Measurements from ENCODE around the gene DCHS2. TPM values are rescaled to one million over a fixed set of nuclear protein-coding genes. Genes with fewer than 3 reads are reported as not detected.

The DCHS2 gene
- total RNA-seq, 2 donors from 2014 or later, result 0.13 to 0.24 TPM

DNA sequence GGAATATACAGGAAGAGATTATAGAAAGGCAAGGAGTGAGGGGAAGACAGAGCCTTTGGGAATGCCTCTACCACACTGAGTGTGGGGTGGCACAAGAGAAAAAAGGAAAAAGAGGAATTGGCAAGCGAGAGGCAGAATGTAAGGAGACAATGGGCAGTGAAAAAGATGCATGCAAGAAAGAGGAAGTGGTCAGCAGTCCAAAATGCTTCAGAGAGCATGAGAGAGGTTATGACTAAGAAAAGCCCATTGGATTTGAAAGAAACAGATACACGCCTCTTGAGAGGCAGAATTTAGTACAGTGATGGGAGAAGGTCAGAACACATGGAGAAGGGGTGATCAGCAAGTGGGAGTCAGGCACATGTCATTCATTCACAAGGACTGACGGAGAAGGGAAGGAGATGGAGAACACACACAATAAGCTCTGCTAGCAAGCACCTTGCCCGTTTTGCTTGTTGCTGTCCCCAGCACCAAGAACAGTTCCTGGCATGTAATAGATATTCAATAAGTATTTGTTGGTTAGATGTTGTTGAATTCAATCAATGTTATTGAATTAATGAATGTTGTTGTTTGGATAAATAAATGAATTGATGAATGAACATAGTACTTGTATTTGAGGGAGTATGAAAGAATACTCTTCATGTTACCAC lies 6.3 kb downstream of the DCHS2 start:
- H3K9ac ChIP-seq (ENCODE audit: extremely low read depth, low read length, poor library complexity, severe bottlenecking), result no peak overlapping the region

GRCh38 chr4:154478547-154478946 lies 13.1 kb downstream of the DCHS2 start:
- DNase-seq, result no peak
- 88 to 100% methylated on average over 1 to 4 of the region's 4 CpGs for WGBS, 2 experiments (ENCODE audit: insufficient coverage in 1 of 2, insufficient read length in 1 of 2)
- Histone ChIP-seq H3K9me3 (ENCODE audit: control insufficient read depth, low read length) (no peaks in the 10 kb centered on the region), H3K36me3 (ENCODE audit: control insufficient read depth, insufficient read depth, low read length) (no peaks in the 10 kb centered on the region), H3K4me1 (ENCODE audit: control insufficient read depth, insufficient read depth, low read length) (no peaks in the 10 kb centered on the region), H3K4me3 (ENCODE audit: low read length) (no peak overlapping the region), H3K27me3 (ENCODE audit: control insufficient read depth, insufficient read depth, low read length, poor library complexity, severe bottlenecking) (peaks cover 22% of the 10 kb centered on the region), H3K27ac (ENCODE audit: low read depth, low read length) (no peak overlapping the region), H3K9ac (ENCODE audit: extremely low read depth, low read length, poor library complexity, severe bottlenecking) (no peak overlapping the region)
- no peaks in the 10 kb centered on the region for H3K9me3 Mint-ChIP-seq
- H3K27me3 Mint-ChIP-seq (ENCODE audit: insufficient read depth), result no peaks in the 10 kb centered on the region
- no peak for TF ChIP-seq CTCF (conservative IDR thresholded peaks at IDR 0.05)
- no peaks in the 10 kb centered on the region for H3K36me3 Mint-ChIP-seq (ENCODE audit: low read depth)
- H3K27ac Mint-ChIP-seq, result no peak overlapping the region
- no peak overlapping the region for H3K4me3 Mint-ChIP-seq
- H3K4me1 Mint-ChIP-seq, result no peaks in the 10 kb centered on the region

More for the DNA sequence above, 6.3 kb downstream of the DCHS2 start:
- H3K36me3 ChIP-seq (ENCODE audit: control insufficient read depth, insufficient read depth, low read length), result no peaks in the 10 kb centered on the region
- peaks cover 81% of the 10 kb centered on the region for H3K27me3 ChIP-seq (ENCODE audit: control insufficient read depth, insufficient read depth, low read length, poor library complexity, severe bottlenecking)
- DNase-seq, result no peak
- no peaks in the 10 kb centered on the region for H3K9me3 ChIP-seq (ENCODE audit: control insufficient read depth, low read length)
- Mint-ChIP-seq H3K4me1 (no peaks in the 10 kb centered on the region), H3K36me3 (ENCODE audit: low read depth) (no peaks in the 10 kb centered on the region), H3K27me3 (ENCODE audit: insufficient read depth) (no peaks in the 10 kb centered on the region), H3K9me3 (peaks cover 4% of the 10 kb centered on the region), H3K4me3 (no peak overlapping the region), H3K27ac (no peak overlapping the region)
- no peak for TF ChIP-seq CTCF (conservative IDR thresholded peaks at IDR 0.05)
- no peak overlapping the region for H3K4me3 ChIP-seq (ENCODE audit: low read length)
- no peak overlapping the region for H3K27ac ChIP-seq (ENCODE audit: low read depth, low read length)
- WGBS, 2 experiments (ENCODE audit: insufficient coverage in 1 of 2, insufficient read length in 1 of 2), result 61 to 64% methylated on average over 3 to 4 of the region's 4 CpGs
- no peaks in the 10 kb centered on the region for H3K4me1 ChIP-seq (ENCODE audit: control insufficient read depth, insufficient read depth, low read length)

DNA sequence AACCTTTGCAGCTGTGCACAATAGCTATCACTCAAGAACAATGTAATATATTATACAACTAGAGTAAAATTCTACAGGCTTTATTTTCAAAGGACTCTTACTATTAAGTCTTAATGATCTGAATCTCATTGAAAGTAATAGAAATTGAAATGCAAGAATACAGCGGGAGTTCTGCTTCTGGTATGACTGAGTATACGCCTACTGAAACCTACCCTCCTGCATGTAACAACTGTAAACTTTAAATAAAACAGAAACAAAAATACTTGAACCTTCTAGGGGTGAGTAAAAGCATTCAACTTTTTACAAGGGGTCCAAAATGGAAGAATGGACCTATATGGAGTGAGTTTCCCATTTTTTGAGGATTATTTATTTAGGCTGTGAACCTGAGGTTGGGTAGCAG lies 13.5 kb downstream of the DCHS2 start:
- H3K36me3 ChIP-seq (ENCODE audit: control insufficient read depth, insufficient read depth, low read length), result no peaks in the 10 kb centered on the region
- H3K4me3 ChIP-seq (ENCODE audit: low read length), result no peak overlapping the region
- no peak for TF ChIP-seq CTCF (conservative IDR thresholded peaks at IDR 0.05)
- H3K27me3 Mint-ChIP-seq (ENCODE audit: insufficient read depth), result no peaks in the 10 kb centered on the region
- no peaks in the 10 kb centered on the region for H3K4me1 ChIP-seq (ENCODE audit: control insufficient read depth, insufficient read depth, low read length)
- no peaks in the 10 kb centered on the region for H3K36me3 Mint-ChIP-seq (ENCODE audit: low read depth)
- H3K9ac ChIP-seq (ENCODE audit: extremely low read depth, low read length, poor library complexity, severe bottlenecking), result no peak overlapping the region
- no peaks in the 10 kb centered on the region for H3K4me1 Mint-ChIP-seq
- no peak overlapping the region for H3K27ac Mint-ChIP-seq
- H3K9me3 ChIP-seq (ENCODE audit: control insufficient read depth, low read length), result no peaks in the 10 kb centered on the region
- no peak overlapping the region for H3K27ac ChIP-seq (ENCODE audit: low read depth, low read length)
- H3K9me3 Mint-ChIP-seq, result no peaks in the 10 kb centered on the region
- peaks cover 18% of the 10 kb centered on the region for H3K27me3 ChIP-seq (ENCODE audit: control insufficient read depth, insufficient read depth, low read length, poor library complexity, severe bottlenecking)
- DNase-seq, result no peak
- WGBS, 2 experiments (ENCODE audit: insufficient coverage in 1 of 2, insufficient read length in 1 of 2), result 100% methylated on average over 2 of the region's 2 CpGs; no CpG with 5 or more reads in 1 of the 2 experiments
- H3K4me3 Mint-ChIP-seq, result no peak overlapping the region
